Activated T-cell treated with anti-CD3 and anti-CD28 coated beads for 1 hour (primary cell): ENCODE results near the gene GNPDA2.
"Not testable (repeated sequence)": the region's sequence is repeated elsewhere in the genome, so short reads cannot be mapped to it uniquely, and the experiment has no call there.

ENCODE experiments used
- DNase-seq: peaks from one replicate; pipeline ENCODE4 v3.0.0-alpha.2; 2020; ENCODE audit warnings: low read depth

Gene GNPDA2

GRCh38 chr4:44726038-44726871 is at the start of gene GNPDA2:
GNPDA2 (minus strand) TSS chr4:44726556; CDS start chr4:44722207, 4,349 bp downstream.
- DNase-seq, result peak; percentile 72

GRCh38 chr4:44772340-44772739 is 46.0 kb upstream of the GNPDA2 start:
- DNase-seq, result no peak

GRCh38 chr4:44771789-44772188 is 45.4 kb upstream of the GNPDA2 start:
- no peak for DNase-seq

- no peak for DNase-seq
Observed at GRCh38 chr4:44766453-44766852, 40.1 kb upstream of the GNPDA2 start.

- no peak for DNase-seq
Observed at GRCh38 chr4:44765116-44765515, 38.8 kb upstream of the GNPDA2 start.

GRCh38 chr4:44761306-44761705 is 35.0 kb upstream of the GNPDA2 start:
- no peak for DNase-seq

GRCh38 chr4:44760142-44760898 is 34.0 kb upstream of the GNPDA2 start:
- DNase-seq, result no peak

GRCh38 chr4:44756559-44756958 is 30.2 kb upstream of the GNPDA2 start:
- DNase-seq, result no peak

- no peak for DNase-seq
Observed at GRCh38 chr4:44740201-44740600, 13.8 kb upstream of the GNPDA2 start.

- DNase-seq, result no peak
Observed at GRCh38 chr4:44738615-44739014, 12.3 kb upstream of the GNPDA2 start.

GRCh38 chr4:44736900-44737299 is 10.5 kb upstream of the GNPDA2 start:
- DNase-seq, result no peak

- not testable (repeated sequence) for DNase-seq
Observed at GRCh38 chr4:44728694-44729093, 2.3 kb upstream of the GNPDA2 start.

- DNase-seq, result no peak
Observed at GRCh38 chr4:44727471-44727870, 1.1 kb upstream of the GNPDA2 start.

GRCh38 chr4:44725726-44726037 is 674 bp downstream of the GNPDA2 start:
- DNase-seq, result no peak

- DNase-seq, result no peak
Observed at GRCh38 chr4:44725166-44725565, 1.2 kb downstream of the GNPDA2 start.

- no peak for DNase-seq
Observed at GRCh38 chr4:44722001-44722400, 4.4 kb downstream of the GNPDA2 start.

GRCh38 chr4:44720371-44720770 is 6.0 kb downstream of the GNPDA2 start:
- DNase-seq, result no peak

GRCh38 chr4:44716597-44716996 is 9.8 kb downstream of the GNPDA2 start:
- DNase-seq, result no peak

- no peak for DNase-seq
Observed at GRCh38 chr4:44713125-44713524, 13.2 kb downstream of the GNPDA2 start.

GRCh38 chr4:44704673-44705072 is 21.7 kb downstream of the GNPDA2 start:
- DNase-seq, result no peak

- DNase-seq, result no peak
Observed at GRCh38 chr4:44701037-44701436, 25.3 kb downstream of the GNPDA2 start.

GRCh38 chr4:44700427-44700826 is 25.9 kb downstream of the GNPDA2 start:
- no peak for DNase-seq

- DNase-seq, result no peak
Observed at GRCh38 chr4:44684648-44685047, 41.7 kb downstream of the GNPDA2 start.

- DNase-seq, result no peak
Observed at GRCh38 chr4:44679060-44679459, 47.3 kb downstream of the GNPDA2 start.
